ENCODE data around the gene POLD3. TPM values are rescaled to one million over a fixed set of nuclear protein-coding genes. Genes with fewer than 3 reads are reported as not detected.

Gene POLD3
- total RNA-seq, 1 experiment from 2014 or later = 28.4 TPM

- peak overlapping the region; percentile 30 for H3K9ac ChIP-seq (ENCODE audit: low read length)
- H3K4me2 ChIP-seq (ENCODE audit: low read length) = peak overlapping the region; percentile 60
- TF ChIP-seq CTCF (conservative IDR thresholded peaks at IDR 0.05; ENCODE audit: low read depth, low read length) = peak; percentile 49; the same call in 1 of the 2 replicates
- TF ChIP-seq EZH2 (IDR thresholded peaks at IDR 0.05; ENCODE audit: low read length, unreplicated experiment) = no peak
Measured at GRCh38 chr11:74683279-74683871, 91.0 kb downstream of the POLD3 start.

DNA sequence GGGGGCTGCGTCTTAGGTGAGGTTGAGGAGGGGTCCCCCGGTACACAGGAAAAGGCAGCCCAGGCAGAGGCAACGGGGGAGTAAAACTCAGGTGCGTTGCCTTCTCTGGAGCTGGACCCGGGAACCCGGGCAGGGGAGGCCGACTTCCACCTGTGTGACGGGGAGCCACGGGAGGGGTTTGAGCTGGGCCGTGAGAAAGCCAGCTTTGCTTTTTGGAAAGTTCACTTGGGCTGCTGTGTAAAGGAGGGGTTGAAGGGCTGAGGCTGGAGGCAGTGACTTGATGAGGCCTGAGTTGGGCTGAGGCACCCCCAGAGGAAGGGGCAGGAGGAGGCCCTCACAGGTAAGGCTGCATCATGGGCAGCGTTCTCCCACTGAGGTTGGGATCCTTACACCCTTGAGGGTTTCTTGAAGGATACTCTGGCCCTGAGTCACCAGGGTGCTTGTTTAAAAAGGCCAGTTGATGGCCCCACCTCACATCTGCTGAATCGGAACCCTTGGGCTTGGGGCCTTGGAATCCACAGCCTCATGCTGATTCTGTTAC is 91.6 kb downstream of the POLD3 start:
- H3K27me3 ChIP-seq (ENCODE audit: low read length) = no peaks in the 10 kb centered on the region
- ATAC-seq (no peak), DNase-seq (peak; percentile 28)
- no peaks in the 10 kb centered on the region for H4K20me1 ChIP-seq (ENCODE audit: low read length)
- H3K36me3 ChIP-seq (ENCODE audit: low read depth, low read length) = no peaks in the 10 kb centered on the region
- H3K79me2 ChIP-seq (ENCODE audit: low read length) = no peaks in the 10 kb centered on the region
- intact Hi-C loops (cut with micrococcal nuclease) = no loop called here
- H2AFZ ChIP-seq (ENCODE audit: low read length) = peak overlapping the region; percentile 76; the same call in 1 of the 2 replicates
- no peaks in the 10 kb centered on the region for H3K9me2 ChIP-seq (replicated peaks; ENCODE audit: low read length)
- H3K4me1 ChIP-seq (ENCODE audit: insufficient read depth, low read length) = peaks cover 10% of the 10 kb centered on the region; the same call in 1 of the 2 replicates
- CTCF ChIA-PET = no interaction called here
- TF ChIP-seq EZH2phosphoT487 (IDR thresholded peaks at IDR 0.05; ENCODE audit: borderline replicate concordance, low read length) (no peak), EZH2 (IDR thresholded peaks at IDR 0.05; ENCODE audit: low read length, unreplicated experiment) (no peak), CTCF (conservative IDR thresholded peaks at IDR 0.05; ENCODE audit: low read depth, low read length) (no peak)
- peak overlapping the region; percentile 60 for H3K4me2 ChIP-seq (ENCODE audit: low read length)
- H3K9ac ChIP-seq (ENCODE audit: low read length) = no peak overlapping the region
- H3K9me3 ChIP-seq (ENCODE audit: low read length) = no peaks in the 10 kb centered on the region
- H3K4me3 ChIP-seq (ENCODE audit: low read length) = peak overlapping the region; percentile 57; the same call in 1 of the 2 replicates
- no peak overlapping the region for H3K27ac ChIP-seq (ENCODE audit: low read length)
- POLR2A ChIA-PET (ENCODE audit: unreplicated experiment) = no interaction called here
- no peaks in the 10 kb centered on the region for H3F3A ChIP-seq (ENCODE audit: low read length, unreplicated experiment)
- no TSS peak for BruUV-seq (replicated peaks)

More at GRCh38 chr11:74683279-74683871, 91.0 kb downstream of the POLD3 start:
- Histone ChIP-seq H3K36me3 (ENCODE audit: low read depth, low read length) (no peaks in the 10 kb centered on the region), H3K9me2 (replicated peaks; ENCODE audit: low read length) (no peaks in the 10 kb centered on the region), H3K4me1 (ENCODE audit: insufficient read depth, low read length) (peaks cover 10% of the 10 kb centered on the region; the same call in 1 of the 2 replicates), H3K27me3 (ENCODE audit: low read length) (no peaks in the 10 kb centered on the region), H3F3A (ENCODE audit: low read length, unreplicated experiment) (no peaks in the 10 kb centered on the region), H3K9me3 (ENCODE audit: low read length) (no peaks in the 10 kb centered on the region), H3K27ac (ENCODE audit: low read length) (no peak overlapping the region), H2AFZ (ENCODE audit: low read length) (peak overlapping the region; percentile 76), H3K4me3 (ENCODE audit: low read length) (peak overlapping the region; percentile 57), H4K20me1 (ENCODE audit: low read length) (no peaks in the 10 kb centered on the region), H3K79me2 (ENCODE audit: low read length) (no peaks in the 10 kb centered on the region)
- ChIA-PET CTCF (no interaction called here), POLR2A (ENCODE audit: unreplicated experiment) (no interaction called here)
- DNase-seq (no peak), ATAC-seq (peak; percentile 43)
- no TSS peak for BruUV-seq (replicated peaks)
- intact Hi-C loops (cut with micrococcal nuclease) = no loop called here

- no peaks in the 10 kb centered on the region for H3F3A ChIP-seq (ENCODE audit: low read length, unreplicated experiment)
- no peaks in the 10 kb centered on the region for H3K9me2 ChIP-seq (replicated peaks; ENCODE audit: low read length)
- H3K9me3 ChIP-seq (ENCODE audit: low read length) = no peaks in the 10 kb centered on the region
- H3K9ac ChIP-seq (ENCODE audit: low read length) = no peak overlapping the region
- H3K4me1 ChIP-seq (ENCODE audit: insufficient read depth, low read length) = peaks cover 15% of the 10 kb centered on the region; the same call in 1 of the 2 replicates
- no peak for DNase-seq
- TF ChIP-seq EZH2phosphoT487 (IDR thresholded peaks at IDR 0.05; ENCODE audit: borderline replicate concordance, low read length) (no peak), CTCF (conservative IDR thresholded peaks at IDR 0.05; ENCODE audit: low read depth, low read length) (no peak), EZH2 (IDR thresholded peaks at IDR 0.05; ENCODE audit: low read length, unreplicated experiment) (no peak)
- H3K27ac ChIP-seq (ENCODE audit: low read length) = no peak overlapping the region
- H3K36me3 ChIP-seq (ENCODE audit: low read depth, low read length) = no peaks in the 10 kb centered on the region
- ChIA-PET CTCF (no interaction called here), POLR2A (ENCODE audit: unreplicated experiment) (interaction anchor here (0.7 kb wide), 1 partner anchor 673 kb away, joined by 4 read pairs; no protein-coding TSS in a partner anchor)
- no peak overlapping the region for H2AFZ ChIP-seq (ENCODE audit: low read length)
- no peak for ATAC-seq
- BruUV-seq (replicated peaks) = no TSS peak
- no peak overlapping the region for H3K4me2 ChIP-seq (ENCODE audit: low read length)
- no peaks in the 10 kb centered on the region for H3K79me2 ChIP-seq (ENCODE audit: low read length)
- H3K27me3 ChIP-seq (ENCODE audit: low read length) = no peaks in the 10 kb centered on the region
- intact Hi-C loops (cut with micrococcal nuclease) = no loop called here
- no peak overlapping the region for H3K4me3 ChIP-seq (ENCODE audit: low read length)
- no peaks in the 10 kb centered on the region for H4K20me1 ChIP-seq (ENCODE audit: low read length)
Measured at GRCh38 chr11:74684661-74685060, 92.3 kb downstream of the POLD3 start.

Measured in PC-3 (cell line).